ENCODE results near the gene OR51T1.

The OR51T1 gene

GRCh38 chr11:4839851-4840549 is 41.7 kb upstream of the OR51T1 start (continued):
- TF ChIP-seq REST (tag by site-specific recombination; IDR thresholded peaks at IDR 0.05) (no peak), OSR2 (tag by site-specific recombination; IDR thresholded peaks at IDR 0.05) (no peak), ZNF121 (tag by site-specific recombination; IDR thresholded peaks at IDR 0.05) (no peak), ZNF266 (tag by site-specific recombination; IDR thresholded peaks at IDR 0.05; ENCODE audit: low read depth) (no peak)

GRCh38 chr11:4848908-4849532 is 32.7 kb upstream of the OR51T1 start, which contains the start of gene OR51S1:
TSS of gene OR51S1 (minus strand) at chr11:4849208. CDS start at chr11:4849208, 0 bp downstream.
- Histone ChIP-seq H3K9me3 (ENCODE audit: control insufficient read depth, insufficient read depth, low read depth, low read length) (no peaks in the 10 kb centered on the region), H3K4me1 (ENCODE audit: control insufficient read depth, insufficient read depth, low read length) (no peaks in the 10 kb centered on the region), H3K36me3 (ENCODE audit: control insufficient read depth in 2 of 2, insufficient read depth in 1 of 2, low read length in 2 of 2) (no peaks in the 10 kb centered on the region), H3K27ac (ENCODE audit: extremely low read depth, low read depth, low read length) (no peak within 1 kb of the TSS), H3K4me3 (ENCODE audit: low read depth, low read length) (no peak within 1 kb of the TSS)
- ChIA-PET CTCF (no interaction called here), POLR2A (no interaction called here)
- TF ChIP-seq ZNF10 (tag by site-specific recombination; IDR thresholded peaks at IDR 0.05), result no peak
- no peak for TF ChIP-seq ZNF654 (tag by site-specific recombination; IDR thresholded peaks at IDR 0.05; ENCODE audit: low read depth)
- TF ChIP-seq ZNF837 (tag by site-specific recombination; IDR thresholded peaks at IDR 0.05), result no peak
- TF ChIP-seq REST (tag by site-specific recombination; IDR thresholded peaks at IDR 0.05), result no peak
- TF ChIP-seq ZNF354C (tag by site-specific recombination; IDR thresholded peaks at IDR 0.05; ENCODE audit: borderline replicate concordance, low read depth), result no peak
- no peak for TF ChIP-seq AEBP2 (tag by site-specific recombination; IDR thresholded peaks at IDR 0.05; ENCODE audit: borderline replicate concordance)
- TF ChIP-seq ZNF544 (tag by site-specific recombination; IDR thresholded peaks at IDR 0.05), result no peak
- no peak for TF ChIP-seq ZNF23 (tag by site-specific recombination; IDR thresholded peaks at IDR 0.05; ENCODE audit: borderline replicate concordance)
- no peak for TF ChIP-seq ZIC2 (tag by site-specific recombination; IDR thresholded peaks at IDR 0.05)
- TF ChIP-seq ZNF513 (tag by site-specific recombination; IDR thresholded peaks at IDR 0.05), result no peak
- no peak for TF ChIP-seq ZNF366 (tag by site-specific recombination; conservative IDR thresholded peaks at IDR 0.05)
